Measurements from ENCODE around the gene SPATA13.
A peak's percentile ranks its signal among the peaks of the same experiment; 100 is the strongest.
"Not testable (repeated sequence)": the region's sequence is repeated elsewhere in the genome, so short reads cannot be mapped to it uniquely, and the experiment has no call there.

SPATA13 gene

DNA sequence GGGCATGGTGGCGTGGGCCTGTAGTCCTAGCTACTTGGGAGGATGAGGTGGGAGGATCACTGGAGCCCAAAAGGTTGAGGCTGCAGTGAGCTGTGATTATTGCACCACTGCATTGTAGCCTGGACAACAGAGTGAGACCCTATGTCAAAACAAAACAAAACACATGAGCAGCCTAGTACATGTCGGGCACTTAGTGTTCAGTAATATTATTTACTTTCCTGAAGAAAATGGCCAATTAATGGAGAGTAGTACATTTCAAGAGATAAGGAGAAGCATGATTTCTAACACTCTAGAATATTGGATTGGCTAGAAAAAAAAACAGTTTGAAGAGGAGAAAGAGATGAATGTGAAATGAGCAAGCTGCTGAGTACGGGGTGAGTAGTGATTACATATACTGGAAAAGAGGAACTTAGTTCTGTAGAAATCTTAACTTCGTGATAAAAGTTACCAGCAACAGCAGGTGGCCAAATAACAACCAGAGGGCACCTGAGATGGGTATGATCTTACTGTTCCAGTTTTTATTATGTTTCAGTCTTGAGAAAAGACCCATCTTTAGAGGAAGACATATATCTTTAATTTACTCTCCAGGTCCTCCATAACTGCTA lies 36.2 kb downstream of the SPATA13 start:
- DNase-seq (ENCODE audit: low spot score), result peak; percentile 64

GRCh38 chr13:24199016-24199415 lies 38.5 kb downstream of the SPATA13 start:
- DNase-seq (ENCODE audit: low spot score), result no peak

GRCh38 chr13:24202215-24202614 lies 41.7 kb downstream of the SPATA13 start:
- no peak for DNase-seq (ENCODE audit: low spot score)

DNA sequence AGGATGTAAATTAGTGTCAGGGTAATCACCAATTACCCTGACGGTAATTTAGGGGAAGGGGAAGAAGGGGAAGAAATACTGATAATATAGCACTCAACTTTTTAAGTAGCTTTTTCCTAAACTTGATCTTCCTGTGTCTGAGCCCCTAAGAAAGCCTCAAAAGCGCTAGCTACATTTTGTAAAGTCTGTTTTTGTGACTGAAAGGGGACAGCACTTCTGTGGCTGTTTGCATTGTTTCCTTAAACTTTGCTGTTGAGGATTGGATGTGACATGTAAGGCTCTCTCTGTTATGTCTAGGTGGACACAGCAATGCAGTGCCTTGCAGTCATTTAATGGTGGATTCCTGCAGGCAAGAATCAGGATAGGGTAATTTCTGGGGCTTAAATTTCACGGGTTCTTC lies 42.8 kb downstream of the SPATA13 start:
- DNase-seq (ENCODE audit: low spot score), result peak; percentile 26

DNA sequence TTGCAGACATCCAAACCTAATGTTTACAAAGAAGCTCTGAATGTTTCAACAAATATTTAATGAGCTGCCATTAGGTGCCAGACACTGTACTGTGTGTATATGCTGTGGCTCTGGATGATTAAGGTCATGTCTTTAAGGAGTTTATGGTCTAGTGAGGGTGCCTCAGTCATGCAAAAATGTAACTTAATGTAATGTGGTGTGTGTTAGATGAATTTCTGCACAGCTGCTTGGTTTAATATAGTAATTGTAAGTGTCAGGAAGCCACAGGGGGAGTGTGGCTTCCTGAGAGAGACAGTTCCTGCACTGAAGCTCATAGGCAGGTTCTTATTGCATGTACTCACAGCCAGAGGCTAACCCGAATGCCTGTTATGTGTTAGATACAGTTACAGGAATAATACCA lies 43.3 kb downstream of the SPATA13 start:
- peak; percentile 73 for DNase-seq (ENCODE audit: low spot score)

GRCh38 chr13:24205076-24205475 lies 44.6 kb downstream of the SPATA13 start:
- DNase-seq (ENCODE audit: low spot score), result not testable (repeated sequence)

DNA sequence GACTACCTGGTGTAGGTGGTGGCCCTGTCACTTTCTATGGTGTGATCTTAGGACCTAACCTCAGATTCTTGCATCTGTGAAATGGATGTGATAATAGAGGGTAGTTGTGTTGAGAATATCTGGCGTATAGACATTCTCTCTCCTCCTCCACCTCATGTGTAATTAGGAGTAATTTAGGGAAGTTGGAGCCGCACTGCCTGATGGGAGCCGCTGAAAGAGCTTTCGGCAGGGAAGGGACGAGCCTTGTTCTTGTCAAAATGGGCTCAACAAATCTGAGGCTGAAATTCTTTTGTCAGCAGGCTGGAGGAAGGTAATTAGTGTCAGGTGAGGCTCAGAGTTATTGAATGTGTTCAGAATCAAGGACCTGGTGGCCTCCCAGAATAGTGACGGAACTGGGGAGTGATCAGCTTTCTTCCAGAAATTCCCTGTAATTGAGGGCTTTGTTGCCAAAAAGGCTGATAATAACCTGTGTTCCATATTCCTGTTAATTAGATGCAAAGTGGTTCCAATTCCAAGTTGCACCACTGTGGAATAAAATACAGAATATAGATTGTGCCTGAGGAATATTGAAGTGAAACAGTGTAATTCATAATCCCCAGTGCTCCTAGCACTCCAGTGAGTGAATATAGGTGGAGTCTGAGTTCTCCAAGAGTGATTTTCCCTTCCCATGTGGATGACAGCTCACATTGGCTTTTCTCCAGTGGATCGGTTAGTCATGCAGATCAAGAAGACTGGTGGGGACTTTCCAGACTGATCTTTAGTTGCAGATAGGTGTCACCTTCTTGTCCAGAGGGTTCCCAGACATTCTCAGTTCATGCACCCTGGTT lies 47.5 kb downstream of the SPATA13 start:
- DNase-seq (ENCODE audit: low spot score), result no peak

- DNase-seq (ENCODE audit: low spot score), result no peak
Observed at GRCh38 chr13:24209138-24209537, 48.6 kb downstream of the SPATA13 start.

DNA sequence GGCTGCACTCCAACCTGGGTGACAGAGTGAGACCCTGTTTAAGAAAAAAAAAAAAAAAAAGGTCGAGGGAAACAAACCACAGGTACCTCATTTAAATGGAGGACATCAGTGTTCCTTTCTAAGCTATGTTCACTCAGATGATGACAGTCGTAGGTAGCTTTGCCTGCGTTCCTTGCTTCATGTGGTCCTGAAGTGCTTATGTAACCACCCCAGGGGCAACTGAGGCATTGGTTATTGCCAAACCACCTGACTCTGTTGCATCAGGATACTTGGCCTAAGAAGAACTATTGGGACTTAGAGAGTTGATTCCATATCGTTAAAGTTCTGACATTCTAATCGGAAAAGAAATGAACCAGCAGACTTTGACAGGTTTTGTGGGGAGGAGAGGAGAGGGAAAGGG lies 51.7 kb downstream of the SPATA13 start:
- DNase-seq (ENCODE audit: low spot score), result no peak

- DNase-seq (ENCODE audit: low spot score), result no peak
Observed at GRCh38 chr13:24212674-24213073, 52.2 kb downstream of the SPATA13 start.

DNA sequence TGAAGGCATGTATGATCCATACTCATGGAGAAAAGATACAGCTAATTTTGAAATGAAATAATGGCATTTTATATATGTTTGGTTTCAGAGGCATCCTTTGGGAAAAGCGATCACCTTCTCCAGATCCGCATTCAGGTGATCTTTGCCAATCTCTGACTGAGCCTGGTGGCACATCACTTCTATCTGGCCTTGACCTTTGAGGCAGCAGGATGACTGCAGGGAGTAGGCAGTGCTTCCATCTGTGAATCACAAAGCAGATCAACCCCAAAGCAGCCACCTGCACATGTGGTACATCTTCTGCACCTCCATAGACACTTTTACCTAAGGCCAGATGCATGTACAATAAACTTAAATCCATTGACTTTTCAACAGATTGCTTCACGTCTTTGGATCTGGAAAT lies 53.4 kb downstream of the SPATA13 start:
- no peak for DNase-seq (ENCODE audit: low spot score)

DNA sequence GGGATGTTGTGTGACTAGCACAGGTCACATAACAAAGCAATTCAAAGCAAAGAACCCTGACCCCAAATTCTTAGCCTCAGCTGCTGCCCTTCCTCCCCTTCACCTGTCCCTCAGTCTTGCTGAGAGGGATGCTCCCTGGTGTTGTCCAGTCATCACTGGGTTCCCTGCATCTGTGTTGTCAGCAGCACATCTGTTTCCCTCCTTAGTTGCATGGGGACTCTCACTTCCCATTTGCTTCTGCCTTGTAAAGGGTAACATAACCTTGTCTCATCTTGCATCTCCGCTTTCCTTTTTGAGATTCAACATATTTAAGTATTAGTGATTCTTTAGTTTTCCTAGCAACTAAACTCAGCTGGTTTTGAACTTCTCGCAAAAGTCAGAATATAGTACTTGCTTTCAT lies 54.0 kb downstream of the SPATA13 start:
- DNase-seq (ENCODE audit: low spot score), result peak; percentile 74

DNA sequence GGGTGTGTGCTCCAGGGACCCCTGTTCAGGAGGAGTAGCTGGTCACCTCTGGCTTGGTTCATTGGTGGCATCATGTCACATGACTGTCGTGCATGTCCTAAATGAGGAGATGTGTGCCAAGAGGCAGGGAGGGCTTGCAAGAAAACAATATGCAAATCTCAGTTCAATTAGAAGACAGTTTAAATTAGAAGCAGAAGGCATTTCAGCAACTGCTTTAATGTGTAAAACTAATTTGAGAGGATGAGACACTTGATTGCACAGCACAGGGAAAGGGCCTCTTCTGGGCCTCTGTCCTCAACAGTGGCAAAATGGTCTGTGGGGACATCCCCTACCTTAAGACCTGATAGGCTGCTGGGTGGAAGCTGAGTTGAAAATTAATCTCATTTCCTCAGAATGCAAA lies 54.6 kb downstream of the SPATA13 start:
- DNase-seq (ENCODE audit: low spot score), result peak; percentile 59

DNA sequence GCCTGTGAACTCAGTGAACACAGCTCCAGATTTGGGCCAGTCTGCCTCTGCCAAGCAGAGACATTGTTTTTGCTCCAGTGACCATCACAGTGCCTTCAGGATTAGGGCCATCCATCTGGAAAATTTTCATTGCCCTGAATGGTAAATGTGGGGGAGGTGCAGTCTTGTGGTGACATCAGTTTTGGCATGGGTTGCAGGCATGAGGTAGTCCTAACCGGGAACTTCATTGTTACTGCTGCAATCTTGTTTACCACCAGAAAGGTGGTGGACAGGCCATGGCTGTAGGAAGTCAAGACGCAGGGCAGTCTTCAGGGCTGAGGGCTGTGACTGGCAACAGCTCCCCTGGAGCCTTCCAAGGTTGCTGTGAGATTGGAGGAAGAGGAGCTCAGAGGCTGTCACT lies 55.2 kb downstream of the SPATA13 start:
- no peak for DNase-seq (ENCODE audit: low spot score)

GRCh38 chr13:24216176-24216575 lies 55.7 kb downstream of the SPATA13 start:
- no peak for DNase-seq (ENCODE audit: low spot score)

DNA sequence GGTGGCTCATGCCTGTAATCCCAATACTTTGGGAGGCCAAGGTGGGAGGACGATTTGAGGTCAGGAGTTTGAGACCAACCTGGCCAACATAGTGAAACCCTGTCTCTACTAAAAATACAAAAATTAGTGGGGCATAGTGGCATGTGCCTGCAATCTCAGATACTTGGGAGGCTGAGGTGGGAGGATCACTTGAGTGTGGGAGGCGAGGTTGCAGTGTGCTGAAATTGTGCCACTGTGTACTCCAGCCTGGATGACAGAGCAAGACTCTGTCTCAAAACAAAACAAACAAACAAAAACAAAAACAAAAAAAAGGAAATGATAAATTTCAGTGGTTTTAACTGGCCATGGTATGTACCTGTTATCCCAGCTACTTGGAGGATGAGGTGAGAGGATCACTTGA lies 56.3 kb downstream of the SPATA13 start:
- DNase-seq (ENCODE audit: low spot score), result not testable (repeated sequence)

GRCh38 chr13:24217601-24218281 lies 57.2 kb downstream of the SPATA13 start:
- DNase-seq (ENCODE audit: low spot score), result peak; percentile 47

DNA sequence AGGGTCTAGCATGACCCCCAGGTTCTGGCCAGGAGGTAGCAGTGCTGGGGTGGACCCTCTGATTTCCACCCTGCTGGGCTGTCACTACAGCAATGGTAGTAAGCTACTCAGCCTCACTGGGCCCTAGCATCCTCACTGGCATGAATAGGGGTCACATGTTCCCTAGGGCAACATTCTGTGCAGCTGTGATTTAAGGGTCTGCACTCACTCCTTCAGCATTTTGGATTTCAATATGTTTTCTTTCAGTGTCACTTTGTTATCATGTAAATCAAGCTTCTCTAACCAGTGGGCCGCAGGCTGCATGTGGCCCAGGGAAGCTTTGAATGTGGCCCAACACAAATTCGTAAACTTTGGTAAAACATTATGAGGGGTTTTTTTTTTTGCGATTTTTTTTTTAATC lies 57.8 kb downstream of the SPATA13 start:
- no peak for DNase-seq (ENCODE audit: low spot score)

- DNase-seq (ENCODE audit: low spot score), result no peak
Observed at GRCh38 chr13:24218977-24219376, 58.5 kb downstream of the SPATA13 start.

GRCh38 chr13:24220086-24220703 lies 59.7 kb downstream of the SPATA13 start:
- DNase-seq (ENCODE audit: low spot score), result peak; percentile 90

GRCh38 chr13:24221007-24221406 lies 60.5 kb downstream of the SPATA13 start:
- DNase-seq (ENCODE audit: low spot score), result no peak

DNA sequence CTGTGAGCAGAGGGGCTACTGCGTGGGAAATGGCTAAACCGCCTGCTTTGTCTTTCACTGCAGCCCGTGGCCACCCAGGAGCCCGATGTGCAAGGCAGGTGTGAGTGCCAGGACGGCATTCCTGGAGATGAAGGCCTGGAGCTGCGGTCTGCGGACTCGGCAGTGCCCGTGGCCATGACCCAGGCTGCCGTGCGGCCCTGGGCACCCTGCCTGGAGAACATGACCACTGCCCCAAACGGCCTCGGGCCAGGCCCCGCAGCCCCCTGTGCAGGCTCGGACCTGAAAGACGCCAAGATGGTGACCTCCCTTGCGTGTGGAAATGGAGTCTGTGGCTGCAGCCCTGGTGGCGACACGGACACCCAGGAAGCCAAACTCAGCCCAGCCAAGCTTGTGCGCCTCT lies 62.2 kb downstream of the SPATA13 start:
- no peak for DNase-seq (ENCODE audit: low spot score)
